ENCODE data around the gene ABLIM2. TPM values are rescaled to one million over a fixed set of nuclear protein-coding genes. Genes with fewer than 3 reads are reported as not detected.

The ABLIM2 gene
- total and polyA plus RNA-seq, 10 of the 15 experiments (the other 5 are each of a cell fraction or from before 2014, with no cell fraction given), result 0.03 to 0.15 (median 0.05) TPM; not detected in 7

DNA sequence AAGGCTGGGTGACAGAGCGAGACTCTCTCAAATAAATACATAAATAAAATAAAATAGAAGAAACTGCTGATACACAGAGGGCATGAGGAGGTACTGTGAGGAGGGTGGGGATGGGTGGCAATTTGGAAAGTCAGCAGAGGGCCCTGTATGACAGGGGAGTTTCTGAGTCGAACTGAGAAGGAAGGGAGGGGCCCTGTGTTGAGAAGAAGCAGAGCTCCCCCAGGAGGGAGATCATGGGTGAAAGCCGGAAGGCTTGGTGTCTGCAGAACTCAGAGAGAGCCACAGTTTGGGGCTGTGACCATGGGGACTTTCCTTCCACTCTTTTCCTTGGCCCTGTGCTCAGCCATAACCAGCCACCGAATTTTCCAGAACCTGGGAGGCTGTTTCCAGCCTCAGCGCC is 194.2 kb downstream of the ABLIM2 start (continued):
- no peak for TF ChIP-seq GABPA (IDR thresholded peaks at IDR 0.05; ENCODE audit: low read depth)

DNA sequence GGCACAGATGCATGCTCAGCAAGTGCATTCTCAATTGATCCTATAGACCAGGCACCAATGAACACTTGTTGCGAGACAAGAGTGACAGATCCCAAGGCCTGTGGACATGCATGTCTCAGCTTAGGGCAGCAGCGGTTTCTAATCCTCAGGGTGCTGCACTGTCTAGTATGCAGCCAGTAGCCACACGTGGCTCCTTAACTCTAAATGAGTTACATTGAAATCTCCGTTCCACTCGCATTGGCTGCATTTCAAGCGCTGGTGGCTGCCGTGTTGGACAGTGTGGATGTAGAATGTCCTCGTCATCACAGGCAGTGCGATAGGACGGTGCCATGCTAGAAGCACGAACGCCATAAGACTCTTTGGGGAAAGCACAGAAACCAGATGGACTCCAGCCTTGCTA is 194.9 kb downstream of the ABLIM2 start:
- in situ Hi-C loops (cut with MboI) (no loop called here), intact Hi-C loops (cut with micrococcal nuclease; ENCODE audit: unreplicated experiment) (no loop called here)
- 57% methylated on average over 12 of the region's 12 CpGs for WGBS (ENCODE audit: insufficient coverage, insufficient replicate concordance, low lambda C conversion rate, missing lambda C conversion rate)
- RAD21 ChIA-PET (ENCODE audit: unreplicated experiment), result no interaction called here
- Histone ChIP-seq H3K4me2 (ENCODE audit: control insufficient read depth, insufficient read depth) (no peak overlapping the region), H3K9ac (ENCODE audit: control insufficient read depth, insufficient read depth, low read length) (no peak overlapping the region), H4K20me1 (ENCODE audit: control insufficient read depth, insufficient read depth) (no peaks in the 10 kb centered on the region), H2AFZ (ENCODE audit: control insufficient read depth, low read depth, low read length) (no peak overlapping the region), H3K36me3 (ENCODE audit: control insufficient read depth in 2 of 2, insufficient read depth in 2 of 2, low read length in 1 of 2) (no peaks in the 10 kb centered on the region), H3K4me3 (no peak overlapping the region), H3K27ac (ENCODE audit: control insufficient read depth, insufficient read depth) (no peak overlapping the region), H3K9me3 (replicated peaks; ENCODE audit: control insufficient read depth, insufficient read depth, low read length) (no peaks in the 10 kb centered on the region), H3K4me1 (ENCODE audit: control insufficient read depth, insufficient read depth, low read length) (peaks cover 11% of the 10 kb centered on the region), H3K79me2 (ENCODE audit: control insufficient read depth, insufficient read depth, low read length) (no peaks in the 10 kb centered on the region), H3K27me3 (replicated peaks in 1 of 2; ENCODE audit: control insufficient read depth in 2 of 2, insufficient read depth in 2 of 2, low read length in 1 of 2) (peaks cover 0 to 1% of the 10 kb centered on the region in 2 experiments; a peak in 2 of 4 replicates)
- TF ChIP-seq SRF (IDR thresholded peaks at IDR 0.05; ENCODE audit: low read depth in 2 of 2, low read length in 2 of 2) (no peak), FOS (IDR thresholded peaks at IDR 0.05; ENCODE audit: borderline replicate concordance, extremely low read depth, insufficient read length) (no peak), TCF12 (IDR thresholded peaks at IDR 0.05; ENCODE audit: low read depth, low read length) (no peak), MXI1 (IDR thresholded peaks at IDR 0.05; ENCODE audit: low read depth, low read length) (no peak), SPI1 (IDR thresholded peaks at IDR 0.05; ENCODE audit: borderline replicate concordance, insufficient read depth, low read depth, low read length) (no peak), NR2F1 (conservative IDR thresholded peaks at IDR 0.05) (no peak), ZSCAN29 (IDR thresholded peaks at IDR 0.05) (no peak), SP1 (IDR thresholded peaks at IDR 0.05; ENCODE audit: low read depth, low read length) (no peak), IRF4 (IDR thresholded peaks at IDR 0.05; ENCODE audit: low read depth, low read length) (no peak), ZNF622 (IDR thresholded peaks at IDR 0.05) (no peak), PAX8 (IDR thresholded peaks at IDR 0.05) (no peak)
- TF ChIP-seq, protein P1, sequence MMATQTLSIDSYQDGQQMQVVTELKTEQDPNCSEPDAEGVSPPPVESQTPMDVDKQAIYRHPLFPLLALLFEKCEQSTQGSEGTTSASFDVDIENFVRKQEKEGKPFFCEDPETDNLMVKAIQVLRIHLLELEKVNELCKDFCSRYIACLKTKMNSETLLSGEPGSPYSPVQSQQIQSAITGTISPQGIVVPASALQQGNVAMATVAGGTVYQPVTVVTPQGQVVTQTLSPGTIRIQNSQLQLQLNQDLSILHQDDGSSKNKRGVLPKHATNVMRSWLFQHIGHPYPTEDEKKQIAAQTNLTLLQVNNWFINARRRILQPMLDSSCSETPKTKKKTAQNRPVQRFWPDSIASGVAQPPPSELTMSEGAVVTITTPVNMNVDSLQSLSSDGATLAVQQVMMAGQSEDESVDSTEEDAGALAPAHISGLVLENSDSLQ (IDR thresholded peaks at IDR 0.05), result no peak
- TF ChIP-seq, protein P2, sequence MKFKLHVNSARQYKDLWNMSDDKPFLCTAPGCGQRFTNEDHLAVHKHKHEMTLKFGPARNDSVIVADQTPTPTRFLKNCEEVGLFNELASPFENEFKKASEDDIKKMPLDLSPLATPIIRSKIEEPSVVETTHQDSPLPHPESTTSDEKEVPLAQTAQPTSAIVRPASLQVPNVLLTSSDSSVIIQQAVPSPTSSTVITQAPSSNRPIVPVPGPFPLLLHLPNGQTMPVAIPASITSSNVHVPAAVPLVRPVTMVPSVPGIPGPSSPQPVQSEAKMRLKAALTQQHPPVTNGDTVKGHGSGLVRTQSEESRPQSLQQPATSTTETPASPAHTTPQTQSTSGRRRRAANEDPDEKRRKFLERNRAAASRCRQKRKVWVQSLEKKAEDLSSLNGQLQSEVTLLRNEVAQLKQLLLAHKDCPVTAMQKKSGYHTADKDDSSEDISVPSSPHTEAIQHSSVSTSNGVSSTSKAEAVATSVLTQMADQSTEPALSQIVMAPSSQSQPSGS (IDR thresholded peaks at IDR 0.05; ENCODE audit: low read length), result no peak
- TF ChIP-seq, protein P3, sequence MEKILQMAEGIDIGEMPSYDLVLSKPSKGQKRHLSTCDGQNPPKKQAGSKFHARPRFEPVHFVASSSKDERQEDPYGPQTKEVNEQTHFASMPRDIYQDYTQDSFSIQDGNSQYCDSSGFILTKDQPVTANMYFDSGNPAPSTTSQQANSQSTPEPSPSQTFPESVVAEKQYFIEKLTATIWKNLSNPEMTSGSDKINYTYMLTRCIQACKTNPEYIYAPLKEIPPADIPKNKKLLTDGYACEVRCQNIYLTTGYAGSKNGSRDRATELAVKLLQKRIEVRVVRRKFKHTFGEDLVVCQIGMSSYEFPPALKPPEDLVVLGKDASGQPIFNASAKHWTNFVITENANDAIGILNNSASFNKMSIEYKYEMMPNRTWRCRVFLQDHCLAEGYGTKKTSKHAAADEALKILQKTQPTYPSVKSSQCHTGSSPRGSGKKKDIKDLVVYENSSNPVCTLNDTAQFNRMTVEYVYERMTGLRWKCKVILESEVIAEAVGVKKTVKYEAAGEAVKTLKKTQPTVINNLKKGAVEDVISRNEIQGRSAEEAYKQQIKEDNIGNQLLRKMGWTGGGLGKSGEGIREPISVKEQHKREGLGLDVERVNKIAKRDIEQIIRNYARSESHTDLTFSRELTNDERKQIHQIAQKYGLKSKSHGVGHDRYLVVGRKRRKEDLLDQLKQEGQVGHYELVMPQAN (conservative IDR thresholded peaks at IDR 0.05), result no peak
- TF ChIP-seq, protein P4, sequence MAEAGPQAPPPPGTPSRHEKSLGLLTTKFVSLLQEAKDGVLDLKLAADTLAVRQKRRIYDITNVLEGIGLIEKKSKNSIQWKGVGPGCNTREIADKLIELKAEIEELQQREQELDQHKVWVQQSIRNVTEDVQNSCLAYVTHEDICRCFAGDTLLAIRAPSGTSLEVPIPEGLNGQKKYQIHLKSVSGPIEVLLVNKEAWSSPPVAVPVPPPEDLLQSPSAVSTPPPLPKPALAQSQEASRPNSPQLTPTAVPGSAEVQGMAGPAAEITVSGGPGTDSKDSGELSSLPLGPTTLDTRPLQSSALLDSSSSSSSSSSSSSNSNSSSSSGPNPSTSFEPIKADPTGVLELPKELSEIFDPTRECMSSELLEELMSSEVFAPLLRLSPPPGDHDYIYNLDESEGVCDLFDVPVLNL (IDR thresholded peaks at IDR 0.05; ENCODE audit: low read depth, low read length), result no peak
- TF ChIP-seq, protein P5, sequence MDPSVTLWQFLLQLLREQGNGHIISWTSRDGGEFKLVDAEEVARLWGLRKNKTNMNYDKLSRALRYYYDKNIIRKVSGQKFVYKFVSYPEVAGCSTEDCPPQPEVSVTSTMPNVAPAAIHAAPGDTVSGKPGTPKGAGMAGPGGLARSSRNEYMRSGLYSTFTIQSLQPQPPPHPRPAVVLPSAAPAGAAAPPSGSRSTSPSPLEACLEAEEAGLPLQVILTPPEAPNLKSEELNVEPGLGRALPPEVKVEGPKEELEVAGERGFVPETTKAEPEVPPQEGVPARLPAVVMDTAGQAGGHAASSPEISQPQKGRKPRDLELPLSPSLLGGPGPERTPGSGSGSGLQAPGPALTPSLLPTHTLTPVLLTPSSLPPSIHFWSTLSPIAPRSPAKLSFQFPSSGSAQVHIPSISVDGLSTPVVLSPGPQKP (IDR thresholded peaks at IDR 0.05; ENCODE audit: low read depth, low read length), result no peak
- ATAC-seq (no peak), FAIRE-seq (no peak), DNase-seq (ENCODE audit: low read depth, low spot score) (no peak)
- SMC1A ChIA-PET (ENCODE audit: uncharacterized antibody, unreplicated experiment), result no interaction called here
- POLR2A ChIA-PET, result no interaction called here
- CTCF ChIA-PET, result interaction anchor here (0.7 kb wide), 1 partner anchor 71 kb away, joined by 3 read pairs; no protein-coding TSS in a partner anchor
- BruUV-seq (replicated peaks), result no TSS peak
